Measurements from ENCODE around the gene FAM234B. TPM values are rescaled to one million over a fixed set of nuclear protein-coding genes. Genes with fewer than 3 reads are reported as not detected.

FAM234B gene
- total RNA-seq, 2 donors from 2014 or later, result 1.9 to 2.5 TPM

- H3K27ac Mint-ChIP-seq, result peak overlapping the region; percentile 81
- H3K4me1 Mint-ChIP-seq, result peaks cover 19% of the 10 kb centered on the region
- H3K27me3 Mint-ChIP-seq, result no peaks in the 10 kb centered on the region
- no peaks in the 10 kb centered on the region for H3K36me3 Mint-ChIP-seq (ENCODE audit: low read depth)
- ATAC-seq (no peak), DNase-seq (no peak)
- no peaks in the 10 kb centered on the region for H3K9me3 ChIP-seq (ENCODE audit: control insufficient read depth, low read length, poor library complexity, severe bottlenecking)
- H3K4me3 Mint-ChIP-seq, result peak overlapping the region; percentile 89
These were observed 41.7 kb upstream of the FAM234B start for GRCh38 chr12:13002301-13003097.

DNA sequence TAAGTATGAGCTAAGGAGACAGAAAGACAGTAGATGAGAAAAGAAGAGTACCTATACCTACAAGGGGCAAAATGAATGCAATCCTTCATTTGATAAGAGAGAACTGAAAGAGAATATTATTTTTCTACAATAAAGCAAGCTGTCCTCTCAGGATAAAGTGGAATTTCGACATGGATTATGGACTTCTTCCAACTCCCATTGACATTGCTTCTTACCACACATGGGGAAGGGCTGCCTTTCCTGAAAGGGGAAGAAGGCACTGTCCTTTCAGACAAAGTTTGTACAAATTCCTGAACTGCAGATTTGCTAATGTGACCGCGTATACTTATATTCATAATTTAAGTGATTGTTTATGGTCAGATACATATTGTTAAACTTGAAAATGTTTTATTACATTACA is 39.8 kb upstream of the FAM234B start:
- ATAC-seq, result no peak
- H3K27ac Mint-ChIP-seq, result no peak overlapping the region

GRCh38 chr12:13004986-13005385 is 39.2 kb upstream of the FAM234B start:
- Mint-ChIP-seq H3K4me3 (no peak overlapping the region), H3K36me3 (ENCODE audit: low read depth) (no peaks in the 10 kb centered on the region), H3K27me3 (no peaks in the 10 kb centered on the region), H3K27ac (no peak overlapping the region), H3K4me1 (peaks cover 8% of the 10 kb centered on the region)
- no peaks in the 10 kb centered on the region for H3K9me3 ChIP-seq (ENCODE audit: control insufficient read depth, low read length, poor library complexity, severe bottlenecking)
- ATAC-seq (no peak), DNase-seq (no peak)

More for the DNA sequence above, 39.8 kb upstream of the FAM234B start:
- Mint-ChIP-seq H3K4me3 (no peak overlapping the region), H3K4me1 (peaks cover 11% of the 10 kb centered on the region), H3K36me3 (ENCODE audit: low read depth) (no peaks in the 10 kb centered on the region), H3K27me3 (no peaks in the 10 kb centered on the region)
- no peak for DNase-seq
- H3K9me3 ChIP-seq (ENCODE audit: control insufficient read depth, low read length, poor library complexity, severe bottlenecking), result no peaks in the 10 kb centered on the region

DNA sequence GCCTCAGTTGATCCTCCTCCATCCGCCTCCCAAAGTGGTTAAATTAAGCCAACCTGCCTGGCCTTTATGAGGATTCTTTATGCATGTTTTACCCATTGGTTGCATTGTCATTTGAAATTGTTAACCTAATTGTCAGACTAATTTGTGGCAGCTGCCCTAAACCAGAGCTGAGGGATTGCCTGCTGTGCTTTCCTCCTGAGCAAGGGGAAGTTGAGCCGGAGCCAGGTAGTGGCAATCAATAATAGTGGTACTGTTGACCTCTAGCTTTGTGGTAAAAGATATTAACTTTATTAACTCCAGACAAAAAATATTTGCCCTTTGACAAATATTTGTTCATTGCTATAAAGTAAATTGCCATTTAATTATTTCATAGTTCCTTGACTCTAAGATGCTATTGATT is 38.5 kb upstream of the FAM234B start:
- no peak for ATAC-seq
- Mint-ChIP-seq H3K27me3 (no peaks in the 10 kb centered on the region), H3K4me1 (peaks cover 8% of the 10 kb centered on the region), H3K27ac (no peak overlapping the region), H3K36me3 (ENCODE audit: low read depth) (peaks cover 2% of the 10 kb centered on the region), H3K4me3 (no peak overlapping the region)
- DNase-seq, result no peak
- no peaks in the 10 kb centered on the region for H3K9me3 ChIP-seq (ENCODE audit: control insufficient read depth, low read length, poor library complexity, severe bottlenecking)

- H3K27me3 Mint-ChIP-seq, result no peaks in the 10 kb centered on the region
- DNase-seq (no peak), ATAC-seq (no peak)
- H3K4me1 Mint-ChIP-seq, result no peaks in the 10 kb centered on the region
- H3K36me3 Mint-ChIP-seq (ENCODE audit: low read depth), result peaks cover 5% of the 10 kb centered on the region
- H3K9me3 ChIP-seq (ENCODE audit: control insufficient read depth, low read length, poor library complexity, severe bottlenecking), result no peaks in the 10 kb centered on the region
- no peak overlapping the region for H3K27ac Mint-ChIP-seq
- H3K4me3 Mint-ChIP-seq, result no peak overlapping the region
These were observed 36.5 kb upstream of the FAM234B start for GRCh38 chr12:13007496-13008233.

DNA sequence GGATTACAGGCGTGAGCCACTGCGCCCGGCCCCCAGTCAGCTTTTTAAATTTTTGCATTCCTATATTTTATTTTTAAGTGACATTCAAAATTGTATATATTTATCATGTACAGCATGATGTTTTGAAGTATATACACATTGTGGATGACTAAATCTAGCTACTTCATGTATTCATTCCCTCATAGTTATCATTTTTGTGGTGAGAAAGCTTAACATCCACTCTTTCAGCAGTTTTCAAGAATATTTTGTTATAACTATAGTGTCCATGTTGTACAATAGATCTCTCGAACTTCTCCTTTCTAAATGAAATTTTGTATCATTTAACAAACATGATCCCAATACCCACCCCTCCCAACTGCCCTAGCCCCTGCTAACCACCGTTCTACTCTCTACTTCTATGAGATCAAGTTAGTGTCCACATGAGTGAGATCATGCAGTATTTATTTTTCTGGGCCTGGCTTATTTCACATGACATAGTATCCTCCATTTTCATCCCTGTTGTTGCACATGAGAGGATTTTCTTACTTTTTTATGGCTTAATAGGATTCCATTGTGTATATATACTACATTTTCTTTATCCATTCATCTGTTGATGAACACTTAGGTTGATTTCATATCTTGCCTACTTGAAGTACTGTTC is 35.3 kb upstream of the FAM234B start:
- Mint-ChIP-seq H3K4me3 (no peak overlapping the region), H3K36me3 (ENCODE audit: low read depth) (peaks cover 5% of the 10 kb centered on the region), H3K27ac (peak overlapping the region; percentile 27), H3K27me3 (no peaks in the 10 kb centered on the region), H3K4me1 (no peaks in the 10 kb centered on the region)
- H3K9me3 ChIP-seq (ENCODE audit: control insufficient read depth, low read length, poor library complexity, severe bottlenecking), result no peaks in the 10 kb centered on the region
- ATAC-seq, result no peak
- DNase-seq, result no peak

DNA sequence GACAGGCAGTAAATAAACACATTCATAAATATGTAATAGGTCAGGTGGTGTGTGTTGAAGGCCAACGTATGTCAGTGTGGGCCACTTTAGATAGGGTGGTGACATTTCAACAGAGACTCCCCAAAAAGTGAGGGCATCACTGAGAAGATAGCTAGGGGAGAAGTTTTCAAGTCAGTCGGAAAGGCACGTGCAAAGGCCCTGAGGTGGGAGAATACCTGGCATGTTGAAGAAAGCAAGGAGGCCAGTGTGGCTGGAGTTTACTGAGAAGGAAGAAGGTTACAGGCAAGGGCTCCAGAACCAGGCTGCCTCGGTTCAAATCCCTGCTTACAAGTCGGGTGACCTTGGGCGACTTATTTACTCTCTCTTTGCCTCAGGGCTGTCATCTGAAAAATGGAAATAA is 33.1 kb upstream of the FAM234B start:
- Mint-ChIP-seq H3K4me1 (no peaks in the 10 kb centered on the region), H3K36me3 (ENCODE audit: low read depth) (peaks cover 5% of the 10 kb centered on the region), H3K27me3 (peaks cover 13% of the 10 kb centered on the region), H3K27ac (no peak overlapping the region), H3K4me3 (no peak overlapping the region)
- ATAC-seq, result no peak
- no peak for DNase-seq
- H3K9me3 ChIP-seq (ENCODE audit: control insufficient read depth, low read length, poor library complexity, severe bottlenecking), result no peaks in the 10 kb centered on the region

DNA sequence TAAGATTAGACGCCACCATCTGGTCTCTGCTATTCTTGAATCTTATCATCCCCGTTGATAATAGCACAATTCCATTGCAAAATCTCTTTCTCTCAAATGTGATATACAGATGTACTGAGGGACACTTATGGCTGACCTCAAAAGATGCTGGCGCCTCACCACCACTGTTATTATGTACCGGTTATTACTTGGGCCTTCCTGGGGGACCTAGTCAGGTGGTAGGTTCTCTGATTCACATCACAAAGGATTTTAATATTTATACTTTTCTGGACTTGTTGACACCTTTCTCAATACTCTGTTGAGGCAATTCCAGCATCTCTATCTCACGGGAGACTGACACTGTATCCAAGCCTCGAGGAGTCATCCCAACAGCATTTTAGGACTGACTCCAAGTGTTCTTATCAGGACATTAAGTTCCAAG is 21.3 kb upstream of the FAM234B start:
- no peaks in the 10 kb centered on the region for H3K36me3 Mint-ChIP-seq (ENCODE audit: low read depth)
- H3K4me1 Mint-ChIP-seq, result no peaks in the 10 kb centered on the region
- no peaks in the 10 kb centered on the region for H3K9me3 ChIP-seq (ENCODE audit: control insufficient read depth, low read length, poor library complexity, severe bottlenecking)
- DNase-seq (no peak), ATAC-seq (no peak)
- no peak overlapping the region for H3K4me3 Mint-ChIP-seq
- H3K27me3 Mint-ChIP-seq, result peaks cover 62% of the 10 kb centered on the region
- no peak overlapping the region for H3K27ac Mint-ChIP-seq

DNA sequence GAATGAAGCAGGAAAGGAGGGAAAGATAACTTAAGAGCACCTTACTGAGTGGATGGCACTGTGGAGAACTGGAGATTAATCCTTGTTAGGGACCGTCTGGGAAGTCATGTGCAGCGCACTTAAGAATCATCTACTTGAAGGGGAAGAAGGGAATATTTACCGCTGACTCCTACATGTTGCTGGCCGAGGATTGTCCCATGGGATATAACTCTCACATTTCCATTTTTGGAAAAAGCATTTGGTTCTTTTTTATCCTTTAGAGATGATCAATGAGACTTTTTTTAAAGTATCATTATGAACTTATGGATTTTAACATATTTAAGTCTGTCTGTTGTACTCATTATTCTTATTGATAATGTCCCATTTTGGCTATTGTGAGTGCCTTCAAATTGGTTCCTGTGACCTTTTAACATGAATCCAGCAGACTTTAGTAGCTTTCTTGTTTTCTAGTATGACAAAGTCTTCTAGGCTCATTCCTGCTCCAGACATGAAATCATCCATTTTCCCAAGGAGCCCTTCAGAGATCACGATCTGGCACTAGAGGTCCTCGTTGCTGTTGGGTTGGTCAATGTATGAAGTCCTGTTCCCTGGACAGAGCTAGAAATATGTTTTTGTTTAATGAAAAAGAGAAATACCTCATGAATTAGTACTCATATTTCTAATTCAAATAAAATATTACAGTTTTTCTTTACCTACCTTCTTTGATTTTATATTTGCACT is 20.2 kb upstream of the FAM234B start:
- DNase-seq, result no peak
- Mint-ChIP-seq H3K36me3 (ENCODE audit: low read depth) (no peaks in the 10 kb centered on the region), H3K4me3 (no peak overlapping the region), H3K4me1 (no peaks in the 10 kb centered on the region), H3K27me3 (peaks cover 62% of the 10 kb centered on the region), H3K27ac (no peak overlapping the region)
- H3K9me3 ChIP-seq (ENCODE audit: control insufficient read depth, low read length, poor library complexity, severe bottlenecking), result no peaks in the 10 kb centered on the region
- ATAC-seq, result no peak

DNA sequence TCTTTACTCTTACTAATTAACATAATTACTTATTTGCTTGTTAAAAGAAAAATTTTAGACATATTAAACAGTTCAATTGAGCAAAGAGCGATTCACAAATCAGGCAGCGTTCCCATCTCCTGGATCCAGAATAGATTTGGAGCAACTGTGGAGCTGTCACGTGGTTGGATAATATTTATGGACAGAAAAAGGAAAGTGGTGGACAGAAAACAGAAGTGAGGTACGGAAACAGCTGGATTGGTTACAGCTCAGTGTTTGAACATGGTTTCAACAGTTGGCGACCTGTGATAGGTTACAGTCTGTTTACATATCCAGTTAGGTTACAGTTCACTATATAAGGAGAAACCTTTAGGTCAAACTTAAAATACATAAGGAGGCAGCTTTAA is 19.7 kb upstream of the FAM234B start:
- no peaks in the 10 kb centered on the region for H3K36me3 Mint-ChIP-seq (ENCODE audit: low read depth)
- peaks cover 62% of the 10 kb centered on the region for H3K27me3 Mint-ChIP-seq
- ATAC-seq (no peak), DNase-seq (no peak)
- H3K4me3 Mint-ChIP-seq, result no peak overlapping the region
- H3K4me1 Mint-ChIP-seq, result no peaks in the 10 kb centered on the region
- H3K27ac Mint-ChIP-seq, result no peak overlapping the region
- H3K9me3 ChIP-seq (ENCODE audit: control insufficient read depth, low read length, poor library complexity, severe bottlenecking), result no peaks in the 10 kb centered on the region

- Mint-ChIP-seq H3K27me3 (peaks cover 54% of the 10 kb centered on the region), H3K4me1 (no peaks in the 10 kb centered on the region), H3K4me3 (no peak overlapping the region), H3K27ac (no peak overlapping the region), H3K36me3 (ENCODE audit: low read depth) (no peaks in the 10 kb centered on the region)
- ATAC-seq, result no peak
- DNase-seq, result no peak
- no peaks in the 10 kb centered on the region for H3K9me3 ChIP-seq (ENCODE audit: control insufficient read depth, low read length, poor library complexity, severe bottlenecking)
These were observed 17.9 kb upstream of the FAM234B start for GRCh38 chr12:13026286-13026685.

DNA sequence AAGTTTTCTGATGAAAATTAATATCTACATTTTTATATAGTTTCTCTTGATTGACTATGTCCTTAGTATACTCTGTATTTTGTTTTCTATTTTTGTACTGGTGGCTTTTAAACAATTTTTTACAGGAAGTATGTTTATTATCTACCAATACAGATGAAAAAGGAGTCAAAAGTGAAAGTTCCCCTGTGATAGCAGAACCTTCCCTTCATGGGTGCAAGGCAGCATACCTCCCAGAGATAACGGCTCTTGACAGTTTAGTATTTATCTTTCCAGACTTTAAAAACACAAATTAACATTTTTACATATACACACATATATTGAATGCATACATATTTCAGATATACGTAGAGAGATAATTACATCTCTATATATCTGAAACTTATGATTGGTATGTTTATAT is 17.1 kb upstream of the FAM234B start:
- no peaks in the 10 kb centered on the region for H3K36me3 Mint-ChIP-seq (ENCODE audit: low read depth)
- H3K4me1 Mint-ChIP-seq, result no peaks in the 10 kb centered on the region
- no peak overlapping the region for H3K4me3 Mint-ChIP-seq
- peaks cover 54% of the 10 kb centered on the region for H3K27me3 Mint-ChIP-seq
- no peaks in the 10 kb centered on the region for H3K9me3 ChIP-seq (ENCODE audit: control insufficient read depth, low read length, poor library complexity, severe bottlenecking)
- ATAC-seq, result no peak
- DNase-seq, result no peak
- H3K27ac Mint-ChIP-seq, result no peak overlapping the region

- peaks cover 51% of the 10 kb centered on the region for H3K27me3 Mint-ChIP-seq
- no peaks in the 10 kb centered on the region for H3K36me3 Mint-ChIP-seq (ENCODE audit: low read depth)
- DNase-seq, result no peak
- H3K4me1 Mint-ChIP-seq, result no peaks in the 10 kb centered on the region
- no peak overlapping the region for H3K27ac Mint-ChIP-seq
- ATAC-seq, result no peak
- H3K9me3 ChIP-seq (ENCODE audit: control insufficient read depth, low read length, poor library complexity, severe bottlenecking), result no peaks in the 10 kb centered on the region
- H3K4me3 Mint-ChIP-seq, result no peak overlapping the region
These were observed 16.7 kb upstream of the FAM234B start for GRCh38 chr12:13027508-13027907.

All from T-helper 17 cell (primary cell).